Kidney epithelial cell (primary cell): ENCODE results near the gene DLGAP4. TPM values are rescaled to one million over a fixed set of nuclear protein-coding genes. Genes with fewer than 3 reads are reported as not detected.

Experiments
- DNase-seq: peaks from one replicate; pipeline ENCODE4 v3.0.0-alpha.2; 2010; ENCODE audit warnings: low read depth
- H3K27me3 ChIP-seq: 2 replicates; pipeline ENCODE4 v1.6.0; 2011; ENCODE audit warnings: low read length; ENCODE audit not compliant: control insufficient read depth, insufficient read depth
- H3K36me3 ChIP-seq: 2 replicates; pipeline ENCODE4 v1.5.1; 2011; ENCODE audit warnings: low read length; ENCODE audit not compliant: control insufficient read depth, insufficient read depth
- H3K4me3 ChIP-seq: 2 replicates; pipeline ENCODE4 v1.5.1; 2011; ENCODE audit warnings: low read depth, mild to moderate bottlenecking, control low read depth, low read length
- total RNA-seq: library from RNA; depleted of rRNA; stranded (reverse); fragments of >200 nt; gene quantifications from 2 replicates; pipeline ENCODE4 v1.2.3, GENCODE V29; 2015
- TF ChIP-seq, protein P1 (sequence below): IDR thresholded peaks from 2 replicates; pipeline ENCODE4 v1.5.1; 2011; ENCODE audit warnings: mild to moderate bottlenecking, moderate library complexity, low read length, control low read depth, inconsistent platforms; ENCODE audit not compliant: insufficient read depth, poor library complexity, severe bottlenecking

DLGAP4 gene
- total RNA-seq, 1 donor from 2014 or later, result 78.4 TPM

DNA sequence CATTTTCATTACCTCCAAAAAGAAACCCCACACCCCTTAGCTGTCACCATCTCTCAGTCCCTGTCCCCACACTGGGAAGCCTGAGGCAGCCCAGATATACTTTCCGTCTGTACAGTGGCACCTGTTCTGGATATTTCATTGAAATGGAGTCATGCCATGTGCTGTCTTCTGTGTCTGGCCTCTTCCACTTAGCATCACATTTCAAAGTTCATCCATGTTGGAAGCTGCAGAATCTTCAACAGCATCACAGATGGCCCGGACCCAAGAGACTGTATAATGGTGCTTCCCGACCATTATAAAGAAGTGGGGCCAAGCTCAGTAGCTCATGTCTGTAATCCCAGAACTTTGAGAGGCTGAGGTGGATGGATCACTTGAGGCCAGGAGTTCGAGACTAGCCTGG lies 58.4 kb downstream of the DLGAP4 start:
- Histone ChIP-seq H3K36me3 (no peaks in the 10 kb centered on the region), H3K27me3 (peaks cover 9% of the 10 kb centered on the region), H3K4me3 (no peak overlapping the region)
- no peak for DNase-seq
- TF ChIP-seq, protein P1, sequence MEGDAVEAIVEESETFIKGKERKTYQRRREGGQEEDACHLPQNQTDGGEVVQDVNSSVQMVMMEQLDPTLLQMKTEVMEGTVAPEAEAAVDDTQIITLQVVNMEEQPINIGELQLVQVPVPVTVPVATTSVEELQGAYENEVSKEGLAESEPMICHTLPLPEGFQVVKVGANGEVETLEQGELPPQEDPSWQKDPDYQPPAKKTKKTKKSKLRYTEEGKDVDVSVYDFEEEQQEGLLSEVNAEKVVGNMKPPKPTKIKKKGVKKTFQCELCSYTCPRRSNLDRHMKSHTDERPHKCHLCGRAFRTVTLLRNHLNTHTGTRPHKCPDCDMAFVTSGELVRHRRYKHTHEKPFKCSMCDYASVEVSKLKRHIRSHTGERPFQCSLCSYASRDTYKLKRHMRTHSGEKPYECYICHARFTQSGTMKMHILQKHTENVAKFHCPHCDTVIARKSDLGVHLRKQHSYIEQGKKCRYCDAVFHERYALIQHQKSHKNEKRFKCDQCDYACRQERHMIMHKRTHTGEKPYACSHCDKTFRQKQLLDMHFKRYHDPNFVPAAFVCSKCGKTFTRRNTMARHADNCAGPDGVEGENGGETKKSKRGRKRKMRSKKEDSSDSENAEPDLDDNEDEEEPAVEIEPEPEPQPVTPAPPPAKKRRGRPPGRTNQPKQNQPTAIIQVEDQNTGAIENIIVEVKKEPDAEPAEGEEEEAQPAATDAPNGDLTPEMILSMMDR, result no peak

DNA sequence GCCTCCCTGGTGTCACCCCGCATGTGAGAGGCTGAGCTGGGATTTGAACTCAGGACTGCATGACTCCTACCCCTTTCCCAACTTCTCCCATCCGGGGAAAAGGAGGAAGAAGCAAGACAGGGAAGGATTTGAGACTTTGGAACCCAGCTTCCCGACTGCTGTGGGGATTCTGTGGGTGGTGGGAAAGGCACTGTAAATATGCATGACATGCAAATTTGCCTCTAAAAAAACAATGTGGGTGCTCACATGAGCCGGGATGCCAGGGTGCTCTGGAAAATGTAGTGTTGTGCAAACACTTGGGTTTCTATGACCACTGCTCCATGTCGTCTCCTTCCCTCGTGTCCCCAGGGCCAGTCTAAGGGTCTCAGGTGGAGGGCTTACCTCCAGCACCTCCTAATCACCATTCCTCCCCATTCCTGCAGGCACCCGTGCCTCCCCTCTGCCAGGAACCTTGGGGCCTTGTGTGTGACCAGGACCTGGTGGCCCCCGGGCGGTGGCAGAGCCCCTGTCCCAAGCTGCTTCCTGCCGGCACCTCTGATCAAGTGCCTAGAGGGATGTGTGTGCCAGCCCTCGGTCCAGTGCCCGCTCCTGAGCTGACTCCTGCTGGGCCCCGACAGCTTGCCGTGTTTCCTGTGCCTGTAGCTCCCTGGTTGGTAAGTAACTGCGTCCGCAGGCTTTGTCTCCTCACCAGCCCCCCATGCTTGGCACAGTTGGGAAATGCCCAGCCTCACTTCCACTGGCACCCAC lies 60.7 kb downstream of the DLGAP4 start:
- DNase-seq, result no peak
- Histone ChIP-seq H3K27me3 (peaks cover 16% of the 10 kb centered on the region), H3K4me3 (no peak overlapping the region), H3K36me3 (no peaks in the 10 kb centered on the region)
- TF ChIP-seq, protein P1, result no peak

DNA sequence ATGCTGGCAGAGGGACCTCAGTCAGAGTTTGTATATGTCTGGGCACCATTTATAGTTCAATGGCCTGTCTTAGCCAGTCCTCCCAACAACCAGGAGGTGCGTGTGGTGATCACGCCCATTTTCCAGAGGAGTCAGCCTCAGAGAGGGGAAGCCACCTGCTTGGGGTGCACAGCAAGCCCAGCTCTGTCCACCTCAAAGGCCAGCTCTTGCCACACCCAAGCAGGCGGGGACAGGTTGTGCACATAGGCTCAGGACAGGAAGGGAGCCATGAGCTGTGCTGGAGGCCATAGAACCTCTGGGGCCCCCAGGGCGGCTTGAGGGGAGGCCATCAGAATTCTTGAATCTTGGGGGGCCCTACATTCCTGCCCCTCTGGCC lies 61.2 kb downstream of the DLGAP4 start:
- Histone ChIP-seq H3K4me3 (no peak overlapping the region), H3K36me3 (no peaks in the 10 kb centered on the region), H3K27me3 (peaks cover 20% of the 10 kb centered on the region)
- TF ChIP-seq, protein P1, result no peak
- DNase-seq, result no peak

DNA sequence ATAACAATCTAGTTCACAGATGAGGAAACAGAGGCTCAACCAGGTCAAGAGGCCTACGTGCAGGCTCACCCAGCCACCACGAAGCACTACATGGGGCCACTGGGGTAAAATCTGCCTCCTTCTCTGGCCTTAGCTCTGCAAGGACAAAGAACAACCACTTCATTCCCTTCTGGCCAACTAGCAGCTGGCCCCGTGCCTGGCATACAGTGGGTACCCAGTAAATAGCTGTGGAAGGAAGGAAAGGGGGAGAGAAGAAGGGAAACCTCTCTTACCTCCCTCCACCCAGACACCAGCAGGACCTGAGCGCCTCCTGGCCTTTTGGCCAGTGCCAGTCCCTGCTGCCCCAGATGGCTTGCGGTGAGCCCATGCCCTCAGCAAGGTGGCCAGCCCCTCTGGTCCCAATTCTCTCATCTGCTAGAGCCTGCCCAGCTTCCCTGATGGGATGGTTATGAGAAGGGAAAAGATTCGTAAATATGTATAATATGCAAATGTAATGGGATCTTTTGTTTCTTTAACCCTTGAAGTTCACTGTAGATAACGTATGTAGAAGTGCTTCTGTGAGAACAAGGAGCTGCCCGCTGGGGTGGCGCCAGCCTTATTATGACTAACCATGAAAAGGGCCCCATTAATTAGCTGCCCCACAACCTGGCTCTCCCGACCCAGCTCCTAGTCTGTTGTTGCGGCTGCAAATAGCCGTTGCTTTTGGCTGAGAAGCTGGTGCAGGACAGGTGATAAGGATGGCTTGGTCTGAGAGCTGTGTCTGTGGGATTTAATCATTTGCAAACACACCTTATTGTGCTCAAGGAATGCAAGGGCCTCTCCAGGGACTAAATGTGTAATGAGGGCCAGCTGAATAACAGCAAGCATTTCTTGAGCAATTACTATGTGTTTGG lies 62.0 kb downstream of the DLGAP4 start:
- TF ChIP-seq, protein P1, result no peak
- Histone ChIP-seq H3K27me3 (peaks cover 18% of the 10 kb centered on the region), H3K4me3 (no peak overlapping the region), H3K36me3 (no peaks in the 10 kb centered on the region)
- DNase-seq, result no peak

DNA sequence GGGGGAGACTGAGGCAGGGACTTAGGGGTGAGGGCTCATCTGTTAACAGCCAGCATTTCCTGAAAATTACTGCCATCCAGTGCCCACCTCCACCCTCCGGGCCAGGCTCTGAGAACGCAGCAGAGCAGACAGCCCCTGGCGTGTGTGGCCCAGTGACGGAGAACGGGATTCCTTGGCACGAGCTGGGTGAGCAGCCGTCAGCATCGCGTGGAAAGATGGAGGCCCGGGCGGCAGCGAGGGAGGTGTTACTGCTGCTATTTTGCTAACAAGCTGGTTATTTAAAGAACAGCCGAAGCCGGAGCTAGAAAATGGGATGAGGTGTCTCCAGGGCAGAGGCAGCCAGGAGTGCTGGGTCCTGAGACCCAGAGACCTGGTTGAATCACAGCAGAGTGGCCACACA lies 62.7 kb downstream of the DLGAP4 start:
- Histone ChIP-seq H3K4me3 (no peak overlapping the region), H3K27me3 (peaks cover 18% of the 10 kb centered on the region), H3K36me3 (no peaks in the 10 kb centered on the region)
- TF ChIP-seq, protein P1, result no peak
- no peak for DNase-seq
